A549 (cell line): ENCODE measurements around the gene DSCAML1. TPM values are rescaled to one million over a fixed set of nuclear protein-coding genes. Genes with fewer than 3 reads are reported as not detected.

Source experiments
- ATAC-seq, 2 experiments: fragments of 200-7000 bp in 1 of 2; fragments of >200 bp in 1 of 2; cut with Nextera tagmentation in 1 of 2; cut with Tn5 transposase in 1 of 2; 3 replicates each; pipeline versions ENCODE4 v1.8.0 to v1.9.1; 2018 to 2020; ENCODE audit warnings: mild to moderate bottlenecking in 1 of 2, moderate library complexity in 1 of 2
- CTCF ChIA-PET: fragments of 300-600 bp; sonication (Branson Sonifier 250); formaldehyde crosslinking; extraction: SDS; loops from one replicate; lab custom pipeline; 2021; ENCODE audit warnings: antibody characterized with exemption, inconsistent platforms; lab: Yijun Ruan, JAX
- POLR2A ChIA-PET: fragments of 350-600 bp; formaldehyde crosslinking; extraction: SDS; loops from one replicate; lab custom pipeline; 2021; ENCODE audit warnings: antibody characterized with exemption, inconsistent platforms; lab: Yijun Ruan, JAX
- DNase-seq, 2 experiments: peaks; one replicate each; pipeline versions ENCODE4 v3.0.0 to v3.0.0-alpha.2; 2011 to 2016; ENCODE audit warnings: low read depth in 1 of 2, low spot score in 1 of 2
- FAIRE-seq: peaks from 2 replicates; lab custom pipeline; 2011; peaks lifted over from hg19 to GRCh38; lab: Jason Lieb, UNC
- H3K27ac ChIP-seq, 2 experiments: fragments of >200 bp; sonication (Bioruptor Twin); formaldehyde crosslinking; 3 replicates each; pipeline ENCODE4 v1.5.1; 2016 to 2017
- H3K4me1 ChIP-seq: fragments of >200 bp; sonication (Bioruptor Twin); formaldehyde crosslinking; 3 replicates; pipeline ENCODE4 v1.6.1; 2016
- H3K4me2 ChIP-seq: fragments of >200 bp; sonication (Bioruptor Twin); formaldehyde crosslinking; 3 replicates; pipeline ENCODE4 v1.6.1; 2016
- H3K4me3 ChIP-seq: fragments of >200 bp; sonication (Bioruptor Twin); formaldehyde crosslinking; 3 replicates; pipeline ENCODE4 v1.5.1; 2016
- H3K9me3 ChIP-seq: fragments of >200 bp; sonication (Bioruptor Twin); formaldehyde crosslinking; 3 replicates; pipeline ENCODE4 v1.6.1; 2016
- BCL3 ChIP-seq: fragments of >200 bp; sonication (Bioruptor Twin); formaldehyde crosslinking; IDR thresholded peaks from 3 replicates; pipeline ENCODE4 v1.6.1; 2016
- CBX8 ChIP-seq: fragments of 200-600 bp; sonication (generic); IDR thresholded peaks from 2 replicates; pipeline ENCODE4 v1.6.1; 2016
- EHMT2 ChIP-seq: fragments of 200-600 bp; sonication (generic); IDR thresholded peaks from 2 replicates; pipeline ENCODE4 v1.6.1; 2016; ENCODE audit warnings: antibody characterized with exemption, low read depth, mild to moderate bottlenecking, moderate library complexity
- EP300 ChIP-seq, 2 experiments: fragments of >200 bp; sonication (Bioruptor Twin); formaldehyde crosslinking; IDR thresholded peaks; 2 replicates in 1 of 2; 3 replicates in 1 of 2; pipeline ENCODE4 v1.6.1; 2016 to 2017
- ESRRA ChIP-seq: fragments of 150-350 bp; IDR thresholded peaks from 2 replicates; pipeline ENCODE4 v1.6.1; 2014; ENCODE audit warnings: mild to moderate bottlenecking, low read length, borderline replicate concordance
- FOXS1 ChIP-seq: fragments of 250-450 bp; sonication (Bioruptor Pico); IDR thresholded peaks from 2 replicates; pipeline ENCODE4 v1.5.0; 2020; ENCODE audit warnings: mild to moderate bottlenecking, moderate library complexity
- HDAC2 ChIP-seq: fragments of 200-600 bp; sonication (generic); IDR thresholded peaks from 2 replicates; pipeline ENCODE4 v1.6.1; 2016
- HES2 ChIP-seq: fragments of >200 bp; sonication (Bioruptor Twin); formaldehyde crosslinking; IDR thresholded peaks from 2 replicates; pipeline ENCODE4 v1.6.1; 2016
- HOXA7 ChIP-seq: fragments of 250-450 bp; sonication (Bioruptor Pico); IDR thresholded peaks from 2 replicates; pipeline ENCODE4 v1.5.0; 2020; ENCODE audit warnings: mild to moderate bottlenecking, moderate library complexity
- JUNB ChIP-seq: fragments of >200 bp; sonication (Bioruptor Twin); formaldehyde crosslinking; IDR thresholded peaks from 2 replicates; pipeline ENCODE4 v1.6.1; 2016
- KDM5A ChIP-seq: fragments of 200-600 bp; sonication (generic); IDR thresholded peaks from 2 replicates; pipeline ENCODE4 v1.6.1; 2016; ENCODE audit warnings: antibody characterized with exemption, mild to moderate bottlenecking
- MAZ ChIP-seq: fragments of 150-350 bp; IDR thresholded peaks from 2 replicates; pipeline ENCODE4 v1.6.1; 2014; ENCODE audit warnings: antibody characterized with exemption, low read depth, low read length, borderline replicate concordance
- NPAS2 ChIP-seq: fragments of 250-450 bp; sonication (Bioruptor Pico); IDR thresholded peaks from 2 replicates; pipeline ENCODE4 v1.8.0; 2022; ENCODE audit warnings: mild to moderate bottlenecking, moderate library complexity, borderline replicate concordance
- NR3C1 ChIP-seq: fragments of >200 bp; sonication (Bioruptor Twin); formaldehyde crosslinking; IDR thresholded peaks from 3 replicates; pipeline ENCODE4 v1.6.1; 2017
- PBX3 ChIP-seq: IDR thresholded peaks from 2 replicates; pipeline ENCODE4 v1.6.1; 2012
- PHF8 ChIP-seq: fragments of 200-600 bp; sonication (generic); IDR thresholded peaks from 2 replicates; pipeline ENCODE4 v1.6.1; 2016; ENCODE audit warnings: low read depth, mild to moderate bottlenecking, antibody characterized with exemption, moderate library complexity, borderline replicate concordance
- POLR2A ChIP-seq: IDR thresholded peaks from 2 replicates; pipeline ENCODE4 v1.6.1; 2012; ENCODE audit warnings: mild to moderate bottlenecking, low read length
- POLR2AphosphoS2 ChIP-seq: conservative IDR thresholded peaks from 2 replicates; pipeline ENCODE4 v1.6.1; 2012; ENCODE audit warnings: low read length, improper control_type of control experiment, inconsistent platforms
- RAD21 ChIP-seq, 2 experiments: fragments of >200 bp in 1 of 2; sonication (Bioruptor Twin) in 1 of 2; formaldehyde crosslinking in 1 of 2; IDR thresholded peaks in 1 of 2; conservative IDR thresholded peaks in 1 of 2; 2 replicates in 1 of 2; 3 replicates in 1 of 2; pipeline ENCODE4 v1.6.1; 2012 to 2018; ENCODE audit warnings: inconsistent platforms in 1 of 2
- RARB ChIP-seq: fragments of 250-450 bp; sonication (Bioruptor Pico); IDR thresholded peaks from 2 replicates; pipeline ENCODE4 v1.8.0; 2021; ENCODE audit warnings: mild to moderate bottlenecking, moderate library complexity
- RCOR1 ChIP-seq: fragments of 150-350 bp; IDR thresholded peaks from 2 replicates; pipeline ENCODE4 v1.6.1; 2014; ENCODE audit warnings: antibody characterized with exemption, low read length, low read depth
- TP53 ChIP-seq: fragments of 250-450 bp; sonication (Bioruptor Pico); IDR thresholded peaks from 2 replicates; pipeline ENCODE4 v1.5.0; 2021; ENCODE audit warnings: mild to moderate bottlenecking, moderate library complexity
- ZC3H11A ChIP-seq: fragments of 450-650 bp; IDR thresholded peaks from 2 replicates; pipeline ENCODE4 v1.6.1; 2014; ENCODE audit warnings: antibody characterized with exemption, mild to moderate bottlenecking
- ZFP36 ChIP-seq: fragments of 450-650 bp; IDR thresholded peaks from 2 replicates; pipeline ENCODE4 v1.6.1; 2014; ENCODE audit warnings: borderline replicate concordance; ENCODE audit not compliant: partially characterized antibody
- ZNF302 ChIP-seq: fragments of 250-450 bp; sonication (Bioruptor Pico); IDR thresholded peaks from 2 replicates; pipeline ENCODE4 v1.9.0; 2021; ENCODE audit warnings: inconsistent platforms, mild to moderate bottlenecking, moderate library complexity
- ZSCAN20 ChIP-seq: fragments of 250-450 bp; sonication (Bioruptor Pico); IDR thresholded peaks from 2 replicates; pipeline ENCODE4 v1.8.0; 2022; ENCODE audit warnings: mild to moderate bottlenecking, moderate library complexity
- WGBS: methylation state at CpG from one replicate; pipeline ENCODE4 v1.1.6; 2017; ENCODE audit errors: missing lambda C conversion rate; 5-methylcytosine and 5-hydroxymethylcytosine counted together
- polyA plus RNA-seq, 4 experiments: library from polyadenylated mRNA; depleted of rRNA in 3 of 4; stranded (reverse); fragments of >200 nt; fragmentation: RNase III in 1 of 4; extraction: RNeasy Plus Mini Kit Qiagen cat#74134 plus additional on column Dnase treatment in 1 of 4; gene quantifications; 2 replicates in 3 of 4; 3 replicates in 1 of 4; pipeline ENCODE4 v1.2.3, GENCODE V29; 2011 to 2017

Gene DSCAML1
- polyA plus RNA-seq, 2 of the 4 experiments (the other 2 are of a cell fraction), result 0.12 to 0.31 TPM

- TF ChIP-seq NPAS2 (no peak), PBX3 (no peak), ZNF302 (CRISPR knock-in tag) (no peak), POLR2A (no peak), FOXS1 (CRISPR knock-in tag) (no peak), EHMT2 (no peak)
- Histone ChIP-seq H3K9me3 (no peaks in the 10 kb centered on the region), H3K4me2 (no peak overlapping the region), H3K27ac (no peak overlapping the region), H3K4me1 (no peaks in the 10 kb centered on the region), H3K4me3 (no peak overlapping the region)
- ATAC-seq, result no peak
- POLR2A ChIA-PET, result no interaction called here
- no peak for DNase-seq
- 78% methylated on average over 3 of the region's 4 CpGs for WGBS
- CTCF ChIA-PET, result no interaction called here
- FAIRE-seq, result no peak
These were observed 27.0 kb downstream of the DSCAML1 start for GRCh38 chr11:117770061-117770460.

- 76% methylated on average over 2 of the region's 2 CpGs for WGBS
These were observed 27.5 kb downstream of the DSCAML1 start for GRCh38 chr11:117769533-117769932.

GRCh38 chr11:117768506-117768905 is 28.5 kb downstream of the DSCAML1 start:
- POLR2A ChIA-PET, result no interaction called here
- Histone ChIP-seq H3K4me2 (no peak overlapping the region), H3K27ac (no peak overlapping the region), H3K9me3 (no peaks in the 10 kb centered on the region), H3K4me3 (no peak overlapping the region), H3K4me1 (no peaks in the 10 kb centered on the region)
- ATAC-seq (no peak), DNase-seq (no peak), FAIRE-seq (no peak)
- 79% methylated on average over 2 of the region's 2 CpGs for WGBS
- TF ChIP-seq RAD21 (conservative IDR thresholded peaks at IDR 0.05 in 1 of 2, IDR thresholded peaks at IDR 0.05 in 1 of 2), result no peak
- TF ChIP-seq MAZ, result no peak
- TF ChIP-seq HES2, result no peak
- TF ChIP-seq ZSCAN20, result no peak
- no peak for TF ChIP-seq NR3C1
- TF ChIP-seq NPAS2, result no peak
- no peak for TF ChIP-seq ZC3H11A
- TF ChIP-seq HOXA7 (CRISPR knock-in tag), result no peak
- no peak for TF ChIP-seq EP300 (IDR thresholded peaks at IDR 0.05)
- TF ChIP-seq RCOR1, result no peak
- TF ChIP-seq JUNB, result no peak
- no peak for TF ChIP-seq ZFP36
- no peak for TF ChIP-seq BCL3
- no peak for TF ChIP-seq EHMT2
- no peak for TF ChIP-seq KDM5A
- no peak for TF ChIP-seq PHF8
- TF ChIP-seq ZNF302 (CRISPR knock-in tag), result no peak
- TF ChIP-seq ESRRA, result no peak
- no peak for TF ChIP-seq POLR2AphosphoS2
- no peak for TF ChIP-seq CBX8
- CTCF ChIA-PET, result no interaction called here

More at GRCh38 chr11:117769533-117769932, 27.5 kb downstream of the DSCAML1 start:
- ChIA-PET POLR2A (no interaction called here), CTCF (no interaction called here)
- ATAC-seq (no peak), FAIRE-seq (no peak), DNase-seq (no peak)
- Histone ChIP-seq H3K27ac (no peak overlapping the region), H3K4me1 (no peaks in the 10 kb centered on the region), H3K9me3 (no peaks in the 10 kb centered on the region), H3K4me2 (no peak overlapping the region), H3K4me3 (no peak overlapping the region)
- TF ChIP-seq ZSCAN20, result no peak
- TF ChIP-seq TP53, result no peak
- no peak for TF ChIP-seq MAZ
- TF ChIP-seq BCL3, result no peak
- no peak for TF ChIP-seq HDAC2
- TF ChIP-seq RARB (CRISPR knock-in tag), result no peak
